RWPE2 (cell line): Measurements from ENCODE around the gene ST8SIA4.

Experiments
- ATAC-seq: fragments of 200-7000 bp; cut with Tn5 transposase; 3 replicates; pipeline ENCODE4 v1.9.1; 2021; ENCODE audit warnings: low read depth
- DNase-seq: peaks from one replicate; pipeline ENCODE4 v3.0.0-alpha.2; 2020; ENCODE audit warnings: low spot score
- H3K27ac ChIP-seq: fragments of 450-650 bp; 2 replicates; pipeline ENCODE4 v1.5.1; 2017; ENCODE audit warnings: mild to moderate bottlenecking; ENCODE audit not compliant: poor library complexity, severe bottlenecking
- H3K27me3 ChIP-seq: fragments of 250-450 bp; sonication (Bioruptor Pico); 2 replicates; pipeline ENCODE4 v1.5.1; 2021; ENCODE audit warnings: mild to moderate bottlenecking, moderate library complexity; ENCODE audit not compliant: insufficient read depth, poor library complexity, severe bottlenecking
- H3K36me3 ChIP-seq: fragments of 250-450 bp; sonication (Bioruptor Pico); 2 replicates; pipeline ENCODE4 v1.5.1; 2020; ENCODE audit warnings: low read depth, mild to moderate bottlenecking, moderate library complexity
- H3K4me1 ChIP-seq: fragments of 250-450 bp; sonication (Bioruptor Pico); 2 replicates; pipeline ENCODE4 v1.5.1; 2021; ENCODE audit warnings: mild to moderate bottlenecking, moderate library complexity; ENCODE audit not compliant: insufficient read depth, poor library complexity, severe bottlenecking
- H3K4me3 ChIP-seq: fragments of 250-450 bp; sonication (Bioruptor Pico); 2 replicates; pipeline ENCODE4 v1.5.1; 2021; ENCODE audit warnings: mild to moderate bottlenecking, moderate library complexity; ENCODE audit not compliant: severe bottlenecking
- H3K9me3 ChIP-seq: fragments of 250-450 bp; sonication (Bioruptor Pico); 2 replicates; pipeline ENCODE4 v1.5.1; 2021; ENCODE audit warnings: mild to moderate bottlenecking, moderate library complexity; ENCODE audit not compliant: severe bottlenecking
- CTCF ChIP-seq: fragments of 450-650 bp; IDR thresholded peaks from one replicate; pipeline ENCODE4 v1.5.1; 2017; ENCODE audit warnings: mild to moderate bottlenecking, moderate library complexity; ENCODE audit not compliant: poor library complexity, severe bottlenecking

Gene ST8SIA4

GRCh38 chr5:100791391-100791790 is 111.7 kb downstream of the ST8SIA4 start:
- Histone ChIP-seq H3K9me3 (no peaks in the 10 kb centered on the region), H3K4me1 (no peaks in the 10 kb centered on the region), H3K36me3 (no peaks in the 10 kb centered on the region), H3K27me3 (no peaks in the 10 kb centered on the region), H3K4me3 (no peak overlapping the region), H3K27ac (no peak overlapping the region)
- no peak for ATAC-seq
- DNase-seq = no peak
- TF ChIP-seq CTCF = no peak

- H3K36me3 ChIP-seq = no peaks in the 10 kb centered on the region
- ATAC-seq (no peak), DNase-seq (no peak)
- no peak overlapping the region for H3K4me3 ChIP-seq
- no peak overlapping the region for H3K27ac ChIP-seq
- H3K27me3 ChIP-seq = no peaks in the 10 kb centered on the region
- H3K9me3 ChIP-seq = no peaks in the 10 kb centered on the region
- H3K4me1 ChIP-seq = no peaks in the 10 kb centered on the region
- no peak for TF ChIP-seq CTCF
These were observed 112.1 kb downstream of the ST8SIA4 start for GRCh38 chr5:100790951-100791350.

GRCh38 chr5:100790170-100790665 is 112.9 kb downstream of the ST8SIA4 start:
- no peaks in the 10 kb centered on the region for H3K4me1 ChIP-seq
- H3K27me3 ChIP-seq = no peaks in the 10 kb centered on the region
- DNase-seq (no peak), ATAC-seq (no peak)
- H3K9me3 ChIP-seq = no peaks in the 10 kb centered on the region
- no peak overlapping the region for H3K27ac ChIP-seq
- no peaks in the 10 kb centered on the region for H3K36me3 ChIP-seq
- TF ChIP-seq CTCF = peak; percentile 16
- H3K4me3 ChIP-seq = no peak overlapping the region

GRCh38 chr5:100789694-100790093 is 113.4 kb downstream of the ST8SIA4 start:
- ATAC-seq (no peak), DNase-seq (no peak)
- Histone ChIP-seq H3K9me3 (no peaks in the 10 kb centered on the region), H3K4me1 (no peaks in the 10 kb centered on the region), H3K27me3 (no peaks in the 10 kb centered on the region), H3K27ac (no peak overlapping the region), H3K4me3 (no peak overlapping the region), H3K36me3 (no peaks in the 10 kb centered on the region)
- TF ChIP-seq CTCF = no peak

- Histone ChIP-seq H3K9me3 (no peaks in the 10 kb centered on the region), H3K4me1 (no peaks in the 10 kb centered on the region), H3K27ac (no peak overlapping the region), H3K36me3 (no peaks in the 10 kb centered on the region), H3K4me3 (no peak overlapping the region), H3K27me3 (no peaks in the 10 kb centered on the region)
- no peak for TF ChIP-seq CTCF
- ATAC-seq (no peak), DNase-seq (no peak)
These were observed 114.7 kb downstream of the ST8SIA4 start for GRCh38 chr5:100788417-100788816.
